GM23338 (cell line): ENCODE results near the gene ADRA1B.

Source experiments
- CREB1 ChIP-seq: fragments of 250-450 bp; sonication (Bioruptor Pico); IDR thresholded peaks from 2 replicates; pipeline ENCODE4 v1.5.0; 2020; ENCODE audit warnings: low read depth, mild to moderate bottlenecking, moderate library complexity
- ETS1 ChIP-seq: IDR thresholded peaks from 2 replicates; pipeline ENCODE4 v1.6.1; 2016; ENCODE audit warnings: antibody characterized with exemption
- EZH2 ChIP-seq: fragments of 200-600 bp; sonication (generic); IDR thresholded peaks from one replicate; pipeline ENCODE4 v1.8.0; 2017; ENCODE audit warnings: antibody characterized with exemption, mild to moderate bottlenecking, low read depth; ENCODE audit not compliant: unreplicated experiment
- EZH2phosphoT487 ChIP-seq: fragments of 200-600 bp; sonication (generic); IDR thresholded peaks from one replicate; pipeline ENCODE4 v1.8.1; 2018; ENCODE audit warnings: antibody characterized with exemption; ENCODE audit not compliant: unreplicated experiment
- JUNB ChIP-seq: IDR thresholded peaks from one replicate; pipeline ENCODE4 v1.6.1; 2016; ENCODE audit warnings: antibody characterized with exemption; ENCODE audit not compliant: unreplicated experiment
- NANOG ChIP-seq: IDR thresholded peaks from 2 replicates; pipeline ENCODE4 v1.6.1; 2016; ENCODE audit warnings: antibody characterized with exemption, borderline replicate concordance
- POLR2AphosphoS5 ChIP-seq: IDR thresholded peaks from 2 replicates; pipeline ENCODE4 v1.6.1; 2016; ENCODE audit warnings: antibody characterized with exemption, low read depth
- REST ChIP-seq: IDR thresholded peaks from one replicate; pipeline ENCODE4 v1.6.1; 2018; ENCODE audit warnings: antibody characterized with exemption; ENCODE audit not compliant: unreplicated experiment
- STAT1 ChIP-seq: IDR thresholded peaks from one replicate; pipeline ENCODE4 v1.6.1; 2016; ENCODE audit warnings: antibody characterized with exemption; ENCODE audit not compliant: unreplicated experiment
- ZNF331 ChIP-seq: fragments of 250-450 bp; sonication (Bioruptor Pico); IDR thresholded peaks from 2 replicates; pipeline ENCODE4 v1.5.0; 2020; ENCODE audit warnings: low read depth, mild to moderate bottlenecking, moderate library complexity
- TF ChIP-seq, protein P1 (sequence below), 2 experiments: fragments of 200-600 bp in 1 of 2; sonication (generic) in 1 of 2; conservative IDR thresholded peaks; 2 replicates each; pipeline versions ENCODE4 v1.5.1 to v1.6.1; 2016 to 2017; ENCODE audit warnings: antibody characterized with exemption in 2 of 2, low read depth in 2 of 2, mild to moderate bottlenecking in 2 of 2, moderate library complexity in 1 of 2
- TF ChIP-seq, protein P2 (sequence below): fragments of 250-450 bp; sonication (Bioruptor Pico); IDR thresholded peaks from 2 replicates; pipeline ENCODE4 v1.5.0; 2020; ENCODE audit warnings: mild to moderate bottlenecking, moderate library complexity

- TF ChIP-seq, protein P1, sequence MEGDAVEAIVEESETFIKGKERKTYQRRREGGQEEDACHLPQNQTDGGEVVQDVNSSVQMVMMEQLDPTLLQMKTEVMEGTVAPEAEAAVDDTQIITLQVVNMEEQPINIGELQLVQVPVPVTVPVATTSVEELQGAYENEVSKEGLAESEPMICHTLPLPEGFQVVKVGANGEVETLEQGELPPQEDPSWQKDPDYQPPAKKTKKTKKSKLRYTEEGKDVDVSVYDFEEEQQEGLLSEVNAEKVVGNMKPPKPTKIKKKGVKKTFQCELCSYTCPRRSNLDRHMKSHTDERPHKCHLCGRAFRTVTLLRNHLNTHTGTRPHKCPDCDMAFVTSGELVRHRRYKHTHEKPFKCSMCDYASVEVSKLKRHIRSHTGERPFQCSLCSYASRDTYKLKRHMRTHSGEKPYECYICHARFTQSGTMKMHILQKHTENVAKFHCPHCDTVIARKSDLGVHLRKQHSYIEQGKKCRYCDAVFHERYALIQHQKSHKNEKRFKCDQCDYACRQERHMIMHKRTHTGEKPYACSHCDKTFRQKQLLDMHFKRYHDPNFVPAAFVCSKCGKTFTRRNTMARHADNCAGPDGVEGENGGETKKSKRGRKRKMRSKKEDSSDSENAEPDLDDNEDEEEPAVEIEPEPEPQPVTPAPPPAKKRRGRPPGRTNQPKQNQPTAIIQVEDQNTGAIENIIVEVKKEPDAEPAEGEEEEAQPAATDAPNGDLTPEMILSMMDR (conservative IDR thresholded peaks at IDR 0.05; ENCODE audit: low read depth in 2 of 2) = no peak
- TF ChIP-seq EZH2 = no peak
- TF ChIP-seq POLR2AphosphoS5 = no peak
- TF ChIP-seq EZH2phosphoT487 = no peak
- TF ChIP-seq REST = no peak
- no peak for TF ChIP-seq ZNF331
- TF ChIP-seq JUNB = no peak
- TF ChIP-seq NANOG = no peak
- TF ChIP-seq STAT1 = no peak
- TF ChIP-seq CREB1 (CRISPR knock-in tag) = no peak
- TF ChIP-seq ETS1 = no peak
- TF ChIP-seq, protein P2, sequence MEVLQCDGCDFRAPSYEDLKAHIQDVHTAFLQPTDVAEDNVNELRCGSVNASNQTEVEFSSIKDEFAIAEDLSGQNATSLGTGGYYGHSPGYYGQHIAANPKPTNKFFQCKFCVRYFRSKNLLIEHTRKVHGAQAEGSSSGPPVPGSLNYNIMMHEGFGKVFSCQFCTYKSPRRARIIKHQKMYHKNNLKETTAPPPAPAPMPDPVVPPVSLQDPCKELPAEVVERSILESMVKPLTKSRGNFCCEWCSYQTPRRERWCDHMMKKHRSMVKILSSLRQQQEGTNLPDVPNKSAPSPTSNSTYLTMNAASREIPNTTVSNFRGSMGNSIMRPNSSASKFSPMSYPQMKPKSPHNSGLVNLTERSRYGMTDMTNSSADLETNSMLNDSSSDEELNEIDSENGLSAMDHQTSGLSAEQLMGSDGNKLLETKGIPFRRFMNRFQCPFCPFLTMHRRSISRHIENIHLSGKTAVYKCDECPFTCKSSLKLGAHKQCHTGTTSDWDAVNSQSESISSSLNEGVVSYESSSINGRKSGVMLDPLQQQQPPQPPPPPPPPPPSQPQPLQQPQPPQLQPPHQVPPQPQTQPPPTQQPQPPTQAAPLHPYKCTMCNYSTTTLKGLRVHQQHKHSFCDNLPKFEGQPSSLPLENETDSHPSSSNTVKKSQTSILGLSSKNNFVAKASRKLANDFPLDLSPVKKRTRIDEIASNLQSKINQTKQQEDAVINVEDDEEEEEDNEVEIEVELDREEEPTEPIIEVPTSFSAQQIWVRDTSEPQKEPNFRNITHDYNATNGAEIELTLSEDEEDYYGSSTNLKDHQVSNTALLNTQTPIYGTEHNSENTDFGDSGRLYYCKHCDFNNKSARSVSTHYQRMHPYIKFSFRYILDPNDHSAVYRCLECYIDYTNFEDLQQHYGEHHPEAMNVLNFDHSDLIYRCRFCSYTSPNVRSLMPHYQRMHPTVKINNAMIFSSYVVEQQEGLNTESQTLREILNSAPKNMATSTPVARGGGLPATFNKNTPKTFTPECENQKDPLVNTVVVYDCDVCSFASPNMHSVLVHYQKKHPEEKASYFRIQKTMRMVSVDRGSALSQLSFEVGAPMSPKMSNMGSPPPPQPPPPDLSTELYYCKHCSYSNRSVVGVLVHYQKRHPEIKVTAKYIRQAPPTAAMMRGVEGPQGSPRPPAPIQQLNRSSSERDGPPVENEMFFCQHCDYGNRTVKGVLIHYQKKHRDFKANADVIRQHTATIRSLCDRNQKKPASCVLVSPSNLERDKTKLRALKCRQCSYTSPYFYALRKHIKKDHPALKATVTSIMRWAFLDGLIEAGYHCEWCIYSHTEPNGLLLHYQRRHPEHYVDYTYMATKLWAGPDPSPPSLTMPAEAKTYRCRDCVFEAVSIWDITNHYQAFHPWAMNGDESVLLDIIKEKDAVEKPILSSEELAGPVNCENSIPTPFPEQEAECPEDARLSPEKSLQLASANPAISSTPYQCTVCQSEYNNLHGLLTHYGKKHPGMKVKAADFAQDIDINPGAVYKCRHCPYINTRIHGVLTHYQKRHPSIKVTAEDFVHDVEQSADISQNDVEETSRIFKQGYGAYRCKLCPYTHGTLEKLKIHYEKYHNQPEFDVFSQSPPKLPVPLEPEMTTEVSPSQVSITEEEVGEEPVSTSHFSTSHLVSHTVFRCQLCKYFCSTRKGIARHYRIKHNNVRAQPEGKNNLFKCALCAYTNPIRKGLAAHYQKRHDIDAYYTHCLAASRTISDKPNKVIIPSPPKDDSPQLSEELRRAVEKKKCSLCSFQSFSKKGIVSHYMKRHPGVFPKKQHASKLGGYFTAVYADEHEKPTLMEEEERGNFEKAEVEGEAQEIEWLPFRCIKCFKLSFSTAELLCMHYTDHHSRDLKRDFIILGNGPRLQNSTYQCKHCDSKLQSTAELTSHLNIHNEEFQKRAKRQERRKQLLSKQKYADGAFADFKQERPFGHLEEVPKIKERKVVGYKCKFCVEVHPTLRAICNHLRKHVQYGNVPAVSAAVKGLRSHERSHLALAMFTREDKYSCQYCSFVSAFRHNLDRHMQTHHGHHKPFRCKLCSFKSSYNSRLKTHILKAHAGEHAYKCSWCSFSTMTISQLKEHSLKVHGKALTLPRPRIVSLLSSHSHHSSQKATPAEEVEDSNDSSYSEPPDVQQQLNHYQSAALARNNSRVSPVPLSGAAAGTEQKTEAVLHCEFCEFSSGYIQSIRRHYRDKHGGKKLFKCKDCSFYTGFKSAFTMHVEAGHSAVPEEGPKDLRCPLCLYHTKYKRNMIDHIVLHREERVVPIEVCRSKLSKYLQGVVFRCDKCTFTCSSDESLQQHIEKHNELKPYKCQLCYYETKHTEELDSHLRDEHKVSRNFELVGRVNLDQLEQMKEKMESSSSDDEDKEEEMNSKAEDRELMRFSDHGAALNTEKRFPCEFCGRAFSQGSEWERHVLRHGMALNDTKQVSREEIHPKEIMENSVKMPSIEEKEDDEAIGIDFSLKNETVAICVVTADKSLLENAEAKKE (CRISPR knock-in tag) = no peak
Observed at GRCh38 chr5:160020266-160020770, 104.0 kb downstream of the ADRA1B start.
